Breast epithelium (tissue), 4 donors: ENCODE measurements around the gene AHSP. TPM values are rescaled to one million over a fixed set of nuclear protein-coding genes. Genes with fewer than 3 reads are reported as not detected.

Experiments used
- DNase-seq, 2 donors: peaks; one replicate each; pipeline ENCODE4 v3.0.0-alpha.2; 2019; ENCODE audit warnings: low spot score in 2 of 2
- H3K27ac ChIP-seq, 2 donors: fragments of 200-600 bp; sonication (generic) in 1 of 2; one replicate each; pipeline ENCODE4 v1.5.1; 2016 to 2019; ENCODE audit warnings: mild to moderate bottlenecking in 1 of 2
- H3K27me3 ChIP-seq, 2 donors: fragments of 200-600 bp; sonication (generic) in 1 of 2; one replicate each; pipeline versions ENCODE4 v1.5.1 to v1.6.0; 2017 to 2019; ENCODE audit warnings: control low read depth in 1 of 2, mild to moderate bottlenecking in 1 of 2
- H3K36me3 ChIP-seq: fragments of 200-600 bp; one replicate; pipeline ENCODE4 v1.5.1; 2019
- H3K4me1 ChIP-seq, 2 donors: fragments of 200-600 bp; sonication (generic); one replicate each; pipeline ENCODE4 v1.5.1; 2016 to 2019; ENCODE audit warnings: control low read depth in 1 of 2
- H3K4me3 ChIP-seq, 3 donors: fragments of 200-600 bp; sonication (generic); 1 replicate in 2 of 3; 2 replicates in 1 of 3; pipeline ENCODE4 v1.5.1; 2016 to 2019; ENCODE audit warnings: mild to moderate bottlenecking in 3 of 3, moderate library complexity in 2 of 3
- H3K9me3 ChIP-seq, 2 donors: fragments of 200-600 bp; sonication (generic) in 1 of 2; one replicate each; pipeline ENCODE4 v1.5.1; 2016 to 2019; ENCODE audit warnings: control low read depth in 1 of 2
- POLR2A ChIP-seq: fragments of 450-650 bp; IDR thresholded peaks from one replicate; pipeline ENCODE4 v1.6.1; 2016; ENCODE audit warnings: antibody characterized with exemption, mild to moderate bottlenecking, moderate library complexity
- POLR2AphosphoS5 ChIP-seq, 3 donors: sonication (generic); formaldehyde crosslinking; IDR thresholded peaks; one replicate each; pipeline ENCODE4 v1.6.1; 2017; ENCODE audit warnings: antibody characterized with exemption in 3 of 3
- intact Hi-C: fragments of 100-400 bp; cut with DNase I; formaldehyde crosslinking; loops from one replicate; pipeline ENCODE4 v1.15.1; 2023; ENCODE audit warnings: low total_unique reads
- total RNA-seq, 3 donors: library from RNA; depleted of rRNA; stranded (reverse); fragments of >200 nt; gene quantifications; one replicate each; pipeline ENCODE4 v1.1.0, GENCODE V29; 2016
- TF ChIP-seq, protein P1 (sequence below), 3 donors: fragments of 450-650 bp; IDR thresholded peaks; one replicate each; pipeline ENCODE4 v1.5.1; 2016 to 2017; ENCODE audit warnings: antibody characterized with exemption in 3 of 3, mild to moderate bottlenecking in 3 of 3, moderate library complexity in 3 of 3

The AHSP gene
- total RNA-seq, 3 donors from 2014 or later, result not detected

GRCh38 chr16:31488468-31489297 lies 39.0 kb upstream of the AHSP start:
- peak overlapping the region; percentile 38 to 76 (median 64) for H3K4me3 ChIP-seq
- no peak for DNase-seq
- no peak overlapping the region for H3K27ac ChIP-seq
- TF ChIP-seq POLR2AphosphoS5 (IDR thresholded peaks at IDR 0.05), result no peak
- TF ChIP-seq, protein P1, sequence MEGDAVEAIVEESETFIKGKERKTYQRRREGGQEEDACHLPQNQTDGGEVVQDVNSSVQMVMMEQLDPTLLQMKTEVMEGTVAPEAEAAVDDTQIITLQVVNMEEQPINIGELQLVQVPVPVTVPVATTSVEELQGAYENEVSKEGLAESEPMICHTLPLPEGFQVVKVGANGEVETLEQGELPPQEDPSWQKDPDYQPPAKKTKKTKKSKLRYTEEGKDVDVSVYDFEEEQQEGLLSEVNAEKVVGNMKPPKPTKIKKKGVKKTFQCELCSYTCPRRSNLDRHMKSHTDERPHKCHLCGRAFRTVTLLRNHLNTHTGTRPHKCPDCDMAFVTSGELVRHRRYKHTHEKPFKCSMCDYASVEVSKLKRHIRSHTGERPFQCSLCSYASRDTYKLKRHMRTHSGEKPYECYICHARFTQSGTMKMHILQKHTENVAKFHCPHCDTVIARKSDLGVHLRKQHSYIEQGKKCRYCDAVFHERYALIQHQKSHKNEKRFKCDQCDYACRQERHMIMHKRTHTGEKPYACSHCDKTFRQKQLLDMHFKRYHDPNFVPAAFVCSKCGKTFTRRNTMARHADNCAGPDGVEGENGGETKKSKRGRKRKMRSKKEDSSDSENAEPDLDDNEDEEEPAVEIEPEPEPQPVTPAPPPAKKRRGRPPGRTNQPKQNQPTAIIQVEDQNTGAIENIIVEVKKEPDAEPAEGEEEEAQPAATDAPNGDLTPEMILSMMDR (IDR thresholded peaks at IDR 0.05), result no peak
- TF ChIP-seq POLR2A, result no peak
- peaks cover 0 to 3% of the 10 kb centered on the region in 2 donors for H3K27me3 ChIP-seq
- intact Hi-C loops, result no loop called here
- H3K36me3 ChIP-seq, result peaks cover 2% of the 10 kb centered on the region
- H3K4me1 ChIP-seq, result peaks cover 4 to 5% of the 10 kb centered on the region in 2 donors
- H3K9me3 ChIP-seq, result no peaks in the 10 kb centered on the region

GRCh38 chr16:31489298-31489564 lies 38.5 kb upstream of the AHSP start:
- DNase-seq, result no peak
- Histone ChIP-seq H3K27me3 (peaks cover 0 to 3% of the 10 kb centered on the region in 2 donors), H3K27ac (no peak overlapping the region), H3K4me3 (no peak overlapping the region), H3K9me3 (no peaks in the 10 kb centered on the region), H3K4me1 (peaks cover 4 to 5% of the 10 kb centered on the region in 2 donors), H3K36me3 (peaks cover 2% of the 10 kb centered on the region)
- no peak for TF ChIP-seq POLR2AphosphoS5 (IDR thresholded peaks at IDR 0.05)
- intact Hi-C loops, result no loop called here

DNA sequence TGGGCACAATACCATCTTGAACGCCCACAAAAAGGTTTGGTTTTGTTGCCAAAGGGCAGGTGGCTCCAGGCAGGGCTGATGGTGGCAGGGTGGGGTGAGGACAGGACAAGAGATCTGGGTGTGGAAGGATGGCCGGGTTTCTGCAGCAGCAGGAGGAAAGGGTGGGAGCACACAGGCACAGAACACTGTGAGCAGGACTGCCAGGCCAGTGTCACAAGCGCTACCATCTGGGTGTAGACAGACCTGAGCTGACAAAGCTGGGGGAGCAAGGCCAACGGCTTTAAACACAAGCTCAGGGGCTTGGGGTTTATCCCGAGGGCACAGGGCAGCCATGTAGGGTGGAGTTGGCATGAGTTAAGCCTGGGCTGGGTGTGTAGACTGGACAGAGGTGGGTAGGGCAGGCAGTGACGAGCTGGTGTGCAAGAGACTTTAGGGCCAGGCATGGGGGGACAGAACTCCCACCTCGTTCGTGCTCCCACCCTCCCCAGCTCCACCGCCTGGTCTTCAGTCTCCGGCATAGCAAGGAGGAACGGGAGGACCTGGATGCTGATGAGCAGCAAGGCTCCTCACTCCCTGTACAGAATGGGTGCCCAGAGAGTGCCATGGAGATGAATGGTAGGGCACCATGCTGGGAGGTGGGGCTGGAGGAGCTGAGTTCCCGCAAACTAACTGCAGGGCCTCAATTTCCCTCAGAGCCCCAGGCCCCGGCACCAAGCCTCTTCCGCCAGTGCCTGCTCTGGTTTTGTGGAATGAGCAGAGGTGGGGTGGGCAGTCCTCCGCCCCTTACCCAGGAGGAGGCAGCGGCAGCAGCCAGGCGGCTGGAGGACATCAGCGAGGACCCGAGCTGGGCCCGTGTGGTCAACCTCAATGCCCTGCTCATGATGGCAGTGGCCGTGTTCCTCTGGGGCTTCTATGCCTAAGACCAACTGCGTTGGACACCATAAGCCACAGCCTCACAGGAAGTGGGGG lies 37.8 kb upstream of the AHSP start:
- Histone ChIP-seq H3K4me3 (no peak overlapping the region), H3K4me1 (peaks cover 4 to 5% of the 10 kb centered on the region in 2 donors), H3K36me3 (peaks cover 2% of the 10 kb centered on the region), H3K27me3 (peaks cover 0 to 3% of the 10 kb centered on the region in 2 donors), H3K9me3 (no peaks in the 10 kb centered on the region), H3K27ac (no peak overlapping the region)
- no peak for TF ChIP-seq POLR2AphosphoS5 (IDR thresholded peaks at IDR 0.05)
- TF ChIP-seq, protein P1 (IDR thresholded peaks at IDR 0.05), result no peak
- DNase-seq, result no peak
- intact Hi-C loops, result no loop called here

DNA sequence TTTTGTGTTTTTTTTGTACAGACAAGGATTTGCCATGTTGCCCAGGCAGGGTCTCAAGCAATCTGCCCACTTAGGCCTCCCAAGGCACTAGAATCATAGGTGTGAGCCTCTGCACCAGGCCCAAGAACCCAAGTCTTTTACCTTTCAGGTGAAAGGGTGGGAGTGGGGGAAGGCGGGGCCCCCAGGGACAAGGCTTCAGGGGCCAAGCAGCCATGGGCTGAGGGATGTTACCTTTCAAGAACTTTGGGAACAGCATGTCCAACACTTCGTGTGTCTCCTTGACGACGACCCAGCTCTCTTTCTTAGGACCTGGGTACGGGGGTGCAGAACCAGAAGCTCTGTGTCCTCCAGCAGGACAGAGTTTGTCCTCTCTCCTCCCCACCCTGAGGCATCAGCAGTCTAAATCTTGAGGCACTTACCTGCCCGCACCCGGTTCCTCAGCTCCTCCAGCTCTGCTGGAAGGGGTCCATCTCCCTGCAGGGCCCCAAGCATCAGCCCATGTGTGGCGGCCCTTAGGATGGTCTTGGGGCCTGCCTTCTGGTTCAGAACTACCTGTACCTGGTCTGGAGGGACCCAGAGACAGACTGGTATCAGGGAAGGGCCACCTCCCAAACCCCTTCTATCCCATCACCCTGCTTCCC lies 35.8 kb upstream of the AHSP start:
- Histone ChIP-seq H3K27me3 (no peaks in the 10 kb centered on the region), H3K27ac (no peak overlapping the region), H3K4me3 (no peak overlapping the region), H3K4me1 (peaks cover 4 to 5% of the 10 kb centered on the region in 2 donors), H3K9me3 (no peaks in the 10 kb centered on the region), H3K36me3 (peaks cover 2% of the 10 kb centered on the region)
- intact Hi-C loops, result no loop called here
- DNase-seq, result no peak
- no peak for TF ChIP-seq POLR2A
- no peak for TF ChIP-seq POLR2AphosphoS5 (IDR thresholded peaks at IDR 0.05)
- TF ChIP-seq, protein P1 (IDR thresholded peaks at IDR 0.05), result no peak

DNA sequence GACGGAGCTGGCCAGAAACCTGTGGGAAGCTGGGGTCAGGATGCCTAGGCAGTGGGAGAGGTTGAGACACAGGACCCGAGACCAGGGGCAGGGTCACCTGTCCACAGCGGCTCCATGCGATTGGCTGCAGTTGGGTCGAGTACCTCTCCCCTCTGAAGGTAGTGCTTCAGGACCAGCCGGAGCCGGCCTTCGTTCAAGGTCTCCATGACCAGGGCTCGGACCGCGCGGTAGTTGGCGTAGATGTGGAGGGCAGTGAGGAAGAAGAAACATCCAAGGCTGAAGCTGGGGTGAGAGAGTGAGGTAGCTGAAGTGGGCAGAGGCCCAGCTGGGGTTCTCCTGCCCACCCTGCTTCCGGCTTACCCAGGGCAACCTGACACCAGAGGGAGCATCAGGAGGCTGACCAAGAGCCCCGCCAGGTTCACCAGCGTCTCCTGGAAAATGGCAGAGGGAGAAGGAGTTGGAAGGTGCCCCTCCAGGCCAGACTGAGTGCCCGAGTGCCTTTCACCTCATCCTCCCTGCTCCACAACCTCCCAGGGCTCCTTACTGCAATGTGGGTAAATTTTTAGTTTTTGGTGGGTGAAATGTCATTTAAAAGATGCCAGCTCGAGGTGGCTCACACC lies 34.1 kb upstream of the AHSP start:
- H3K4me1 ChIP-seq, result peaks cover 0 to under 1% of the 10 kb centered on the region in 2 donors
- intact Hi-C loops, result no loop called here
- TF ChIP-seq POLR2AphosphoS5 (IDR thresholded peaks at IDR 0.05) (no peak), POLR2A (no peak)
- TF ChIP-seq, protein P1 (IDR thresholded peaks at IDR 0.05), result no peak

More for the DNA sequence above, 34.1 kb upstream of the AHSP start:
- no peaks in the 10 kb centered on the region for H3K27me3 ChIP-seq
- no peak overlapping the region for H3K27ac ChIP-seq
- no peak overlapping the region for H3K4me3 ChIP-seq
- DNase-seq, result no peak
- H3K9me3 ChIP-seq, result no peaks in the 10 kb centered on the region
- peaks cover 2% of the 10 kb centered on the region for H3K36me3 ChIP-seq
